IPS-NIHi7 (cell line): Measurements from ENCODE around the gene IFNA4.
"Not testable (repeated sequence)": the region's sequence is repeated elsewhere in the genome, so short reads cannot be mapped to it uniquely, and the experiment has no call there.

Experiments used
- DNase-seq: peaks from one replicate; pipeline ENCODE4 v3.0.0; 2012; ENCODE audit warnings: mixed read lengths; ENCODE audit errors: extremely low spot score

The IFNA4 gene

GRCh38 chr9:21166560-21166959, 20.8 kb downstream of the IFNA4 start, which contains the start of gene IFNA21:
Gene IFNA21, minus strand, starts transcription at chr9:21166660. Its CDS starts 48 bp downstream, at chr9:21166612.
- DNase-seq = not testable (repeated sequence)

- no peak for DNase-seq
These were observed 21.9 kb downstream of the IFNA4 start for GRCh38 chr9:21165516-21165915.

GRCh38 chr9:21160178-21160577, 27.2 kb downstream of the IFNA4 start:
- no peak for DNase-seq

- DNase-seq = no peak
These were observed 31.9 kb downstream of the IFNA4 start for GRCh38 chr9:21155501-21155900.

- peak; percentile 61 for DNase-seq
These were observed 33.3 kb downstream of the IFNA4 start for GRCh38 chr9:21154018-21154608.

GRCh38 chr9:21153336-21154017, 33.9 kb downstream of the IFNA4 start:
- peak; percentile 38 for DNase-seq

- DNase-seq = no peak
These were observed 42.8 kb downstream of the IFNA4 start for GRCh38 chr9:21144603-21145002.

GRCh38 chr9:21141427-21141882, 45.9 kb downstream of the IFNA4 start, which contains the start of gene IFNW1:
Gene IFNW1, minus strand, starts transcription at chr9:21141832. Its CDS starts 262 bp downstream, at chr9:21141570.
- DNase-seq = peak; percentile 25

GRCh38 chr9:21137020-21137419, 50.4 kb downstream of the IFNA4 start:
- DNase-seq = no peak
